Measurements from ENCODE around the gene STEAP3. TPM values are rescaled to one million over a fixed set of nuclear protein-coding genes. Genes with fewer than 3 reads are reported as not detected.

Gene STEAP3
- total and polyA plus RNA-seq, 8 donors = 1.7 to 43.8 (median 3.1) TPM

GRCh38 chr2:119197529-119198239, 25.9 kb upstream of the STEAP3 start:
- DNase-seq (peak in 1 of 4 donors; percentile 35), ATAC-seq (peak; percentile 22)
- intact Hi-C loops (cut with DNase I) = no loop called here
- Histone ChIP-seq H3K4me3 (no peak overlapping the region), H3K27ac (no peak overlapping the region), H3K9me3 (no peaks in the 10 kb centered on the region), H3K36me3 (no peaks in the 10 kb centered on the region), H3K4me1 (no peaks in the 10 kb centered on the region), H3K27me3 (no peaks in the 10 kb centered on the region)
- TF ChIP-seq CTCF (IDR thresholded peaks at IDR 0.05) = no peak

GRCh38 chr2:119198240-119198840, 25.3 kb upstream of the STEAP3 start:
- DNase-seq (no peak), ATAC-seq (peak; percentile 63)

DNA sequence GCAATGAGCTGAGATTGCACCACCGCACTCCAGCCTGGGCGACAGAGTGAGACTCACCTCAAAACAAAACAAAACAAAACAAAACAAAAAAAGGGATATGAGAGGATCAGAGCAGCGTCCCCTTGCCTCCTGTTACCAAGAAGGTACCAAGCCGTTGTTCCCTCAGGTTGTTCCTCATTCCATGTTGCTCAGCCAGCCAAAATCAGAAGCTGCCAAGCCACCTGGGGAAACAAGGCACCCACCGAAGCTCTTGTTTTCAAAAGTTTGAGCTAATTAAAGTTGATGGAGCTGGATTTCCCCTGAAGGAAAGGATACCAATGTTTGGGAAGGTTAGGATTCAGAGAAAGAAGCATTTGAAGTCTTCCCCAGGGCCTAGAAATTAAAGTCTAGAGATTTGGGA, 21.8 kb upstream of the STEAP3 start:
- intact Hi-C loops (cut with DNase I) = no loop called here

More at GRCh38 chr2:119198240-119198840, 25.3 kb upstream of the STEAP3 start:
- Histone ChIP-seq H3K27me3 (no peaks in the 10 kb centered on the region), H3K4me1 (no peaks in the 10 kb centered on the region), H3K27ac (no peak overlapping the region), H3K9me3 (no peaks in the 10 kb centered on the region), H3K4me3 (no peak overlapping the region), H3K36me3 (no peaks in the 10 kb centered on the region)
- no peak for TF ChIP-seq CTCF (IDR thresholded peaks at IDR 0.05)
- intact Hi-C loops (cut with DNase I) = no loop called here

DNA sequence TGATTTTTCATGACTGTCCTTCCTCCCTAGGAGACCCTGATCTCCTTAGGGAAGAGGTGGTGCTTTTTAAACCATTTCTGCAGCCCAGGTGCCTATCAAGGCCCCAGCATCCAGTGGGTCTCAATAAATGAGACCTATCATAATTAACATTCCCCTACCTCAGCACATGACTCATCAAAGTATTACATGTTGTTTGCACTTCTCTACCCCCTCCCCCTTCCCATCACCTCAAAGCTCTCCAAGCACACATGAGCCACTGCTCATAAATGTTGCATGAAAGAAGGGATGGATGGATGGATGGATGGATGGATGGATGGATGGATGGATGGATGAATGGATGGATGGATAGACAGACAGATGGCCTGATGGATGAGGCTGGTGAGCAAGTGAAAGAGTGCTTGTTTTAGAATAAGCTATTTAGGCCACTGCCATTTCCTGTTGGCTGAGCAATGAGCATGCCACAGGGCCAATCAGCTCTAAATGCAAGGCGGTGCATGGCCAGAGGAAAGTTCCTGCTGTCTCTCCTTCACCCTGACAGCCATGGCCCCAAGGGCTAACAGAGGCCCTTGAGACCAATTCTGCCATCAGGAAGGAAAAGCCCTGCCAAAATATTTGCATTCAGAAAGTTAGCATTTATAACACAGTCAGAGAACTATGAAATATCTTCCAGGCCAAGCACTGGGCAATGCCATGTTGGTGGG, 20.9 kb upstream of the STEAP3 start:
- no peaks in the 10 kb centered on the region for H3K9me3 ChIP-seq
- intact Hi-C loops (cut with DNase I) = no loop called here
- no peaks in the 10 kb centered on the region for H3K36me3 ChIP-seq
- no peak overlapping the region for H3K27ac ChIP-seq
- no peak overlapping the region for H3K4me3 ChIP-seq
- DNase-seq (no peak), ATAC-seq (no peak)
- no peaks in the 10 kb centered on the region for H3K27me3 ChIP-seq
- H3K4me1 ChIP-seq = no peaks in the 10 kb centered on the region
- TF ChIP-seq CTCF (IDR thresholded peaks at IDR 0.05) = no peak

More for the DNA sequence above, 21.8 kb upstream of the STEAP3 start:
- no peak for ATAC-seq
- Histone ChIP-seq H3K4me3 (no peak overlapping the region), H3K27ac (no peak overlapping the region), H3K36me3 (no peaks in the 10 kb centered on the region), H3K4me1 (no peaks in the 10 kb centered on the region), H3K9me3 (no peaks in the 10 kb centered on the region), H3K27me3 (no peaks in the 10 kb centered on the region)
- no peak for DNase-seq
- no peak for TF ChIP-seq CTCF (IDR thresholded peaks at IDR 0.05)

GRCh38 chr2:119204525-119204924, 19.1 kb upstream of the STEAP3 start:
- TF ChIP-seq CTCF (IDR thresholded peaks at IDR 0.05) = no peak
- Histone ChIP-seq H3K27me3 (peaks cover 0 to 4% of the 10 kb centered on the region in 2 donors), H3K9me3 (no peaks in the 10 kb centered on the region), H3K4me1 (no peaks in the 10 kb centered on the region), H3K4me3 (no peak overlapping the region), H3K27ac (no peak overlapping the region), H3K36me3 (no peaks in the 10 kb centered on the region)
- ATAC-seq (no peak), DNase-seq (no peak)
- intact Hi-C loops (cut with DNase I) = no loop called here
